ENCODE results near the gene KCNE2.

GRCh38 chr21:34352556-34352955 lies 11.2 kb upstream of the KCNE2 start:
- TF ChIP-seq, protein P1, sequence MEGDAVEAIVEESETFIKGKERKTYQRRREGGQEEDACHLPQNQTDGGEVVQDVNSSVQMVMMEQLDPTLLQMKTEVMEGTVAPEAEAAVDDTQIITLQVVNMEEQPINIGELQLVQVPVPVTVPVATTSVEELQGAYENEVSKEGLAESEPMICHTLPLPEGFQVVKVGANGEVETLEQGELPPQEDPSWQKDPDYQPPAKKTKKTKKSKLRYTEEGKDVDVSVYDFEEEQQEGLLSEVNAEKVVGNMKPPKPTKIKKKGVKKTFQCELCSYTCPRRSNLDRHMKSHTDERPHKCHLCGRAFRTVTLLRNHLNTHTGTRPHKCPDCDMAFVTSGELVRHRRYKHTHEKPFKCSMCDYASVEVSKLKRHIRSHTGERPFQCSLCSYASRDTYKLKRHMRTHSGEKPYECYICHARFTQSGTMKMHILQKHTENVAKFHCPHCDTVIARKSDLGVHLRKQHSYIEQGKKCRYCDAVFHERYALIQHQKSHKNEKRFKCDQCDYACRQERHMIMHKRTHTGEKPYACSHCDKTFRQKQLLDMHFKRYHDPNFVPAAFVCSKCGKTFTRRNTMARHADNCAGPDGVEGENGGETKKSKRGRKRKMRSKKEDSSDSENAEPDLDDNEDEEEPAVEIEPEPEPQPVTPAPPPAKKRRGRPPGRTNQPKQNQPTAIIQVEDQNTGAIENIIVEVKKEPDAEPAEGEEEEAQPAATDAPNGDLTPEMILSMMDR (IDR thresholded peaks at IDR 0.05 in 4 of 5, conservative IDR thresholded peaks at IDR 0.05 in 1 of 5) = no peak
- no peak for TF ChIP-seq POLR2A (IDR thresholded peaks at IDR 0.05)
